Panc1 (cell line): ENCODE data around the gene PPARG.

ENCODE experiments used
- POLR2AphosphoS5 ChIP-seq: IDR thresholded peaks from 2 replicates; pipeline ENCODE4 v1.6.1; 2012; ENCODE audit warnings: mild to moderate bottlenecking, low read depth, low read length, moderate library complexity
- REST ChIP-seq, 2 experiments: IDR thresholded peaks; 2 replicates each; pipeline ENCODE4 v1.6.1; 2011 to 2012; ENCODE audit warnings: low read depth in 2 of 2, control low read depth in 1 of 2, low read length in 1 of 2, mild to moderate bottlenecking in 1 of 2, moderate library complexity in 1 of 2; ENCODE audit not compliant: insufficient read depth in 1 of 2
- SIN3A ChIP-seq: IDR thresholded peaks from 2 replicates; pipeline ENCODE4 v1.6.1; 2012; ENCODE audit warnings: low read depth, mild to moderate bottlenecking, low read length, moderate library complexity, borderline replicate concordance; ENCODE audit not compliant: insufficient read depth
- TF ChIP-seq, protein P1 (sequence below): fragments of 450-650 bp; IDR thresholded peaks from 2 replicates; pipeline ENCODE4 v1.5.1; 2017; ENCODE audit warnings: mild to moderate bottlenecking

- TF ChIP-seq, protein P1, sequence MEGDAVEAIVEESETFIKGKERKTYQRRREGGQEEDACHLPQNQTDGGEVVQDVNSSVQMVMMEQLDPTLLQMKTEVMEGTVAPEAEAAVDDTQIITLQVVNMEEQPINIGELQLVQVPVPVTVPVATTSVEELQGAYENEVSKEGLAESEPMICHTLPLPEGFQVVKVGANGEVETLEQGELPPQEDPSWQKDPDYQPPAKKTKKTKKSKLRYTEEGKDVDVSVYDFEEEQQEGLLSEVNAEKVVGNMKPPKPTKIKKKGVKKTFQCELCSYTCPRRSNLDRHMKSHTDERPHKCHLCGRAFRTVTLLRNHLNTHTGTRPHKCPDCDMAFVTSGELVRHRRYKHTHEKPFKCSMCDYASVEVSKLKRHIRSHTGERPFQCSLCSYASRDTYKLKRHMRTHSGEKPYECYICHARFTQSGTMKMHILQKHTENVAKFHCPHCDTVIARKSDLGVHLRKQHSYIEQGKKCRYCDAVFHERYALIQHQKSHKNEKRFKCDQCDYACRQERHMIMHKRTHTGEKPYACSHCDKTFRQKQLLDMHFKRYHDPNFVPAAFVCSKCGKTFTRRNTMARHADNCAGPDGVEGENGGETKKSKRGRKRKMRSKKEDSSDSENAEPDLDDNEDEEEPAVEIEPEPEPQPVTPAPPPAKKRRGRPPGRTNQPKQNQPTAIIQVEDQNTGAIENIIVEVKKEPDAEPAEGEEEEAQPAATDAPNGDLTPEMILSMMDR, result no peak
- TF ChIP-seq POLR2AphosphoS5, result no peak
- TF ChIP-seq SIN3A, result no peak
- no peak for TF ChIP-seq REST (IDR thresholded peaks at IDR 0.05; ENCODE audit: insufficient read depth in 1 of 2, low read depth in 2 of 2, low read length in 1 of 2)
These were observed 62.3 kb downstream of the PPARG start for GRCh38 chr3:12351145-12351544.
